Keratinocyte (primary cell): ENCODE results near the gene KIDINS220.

Experiments used
- CTCF ChIP-seq, 3 experiments: IDR thresholded peaks in 1 of 3; conservative IDR thresholded peaks in 1 of 3; optimal IDR thresholded peaks in 1 of 3; 2 replicates in 2 of 3; 3 replicates in 1 of 3; pipeline versions ENCODE3 to v1.5.1; 2011; ENCODE audit warnings: low read length in 3 of 3, mild to moderate bottlenecking in 3 of 3, moderate library complexity in 2 of 3, control low read depth in 1 of 3, inconsistent platforms in 1 of 3; ENCODE audit not compliant: insufficient read depth in 2 of 3; ENCODE audit errors: extremely low read depth in 1 of 3
- EZH2 ChIP-seq: IDR thresholded peaks from one replicate; pipeline ENCODE4 v1.6.1; 2012; ENCODE audit warnings: inconsistent platforms, mild to moderate bottlenecking, low read length, moderate library complexity

- no peak for TF ChIP-seq EZH2
- no peak for TF ChIP-seq CTCF (optimal IDR thresholded peaks at IDR 0.05 in 1 of 3, IDR thresholded peaks at IDR 0.05 in 1 of 3, conservative IDR thresholded peaks at IDR 0.05 in 1 of 3; ENCODE audit: extremely low read depth in 1 of 3, insufficient read depth in 2 of 3, low read length in 3 of 3)
Measured at GRCh38 chr2:8790739-8791162, 46.7 kb downstream of the KIDINS220 start.
